Hepatocyte (in vitro differentiated cells): ENCODE measurements around the gene RDH13. TPM values are rescaled to one million over a fixed set of nuclear protein-coding genes. Genes with fewer than 3 reads are reported as not detected.

Source experiments
- DNase-seq: peaks from one replicate; pipeline ENCODE4 v3.0.0-alpha.2; 2016; ENCODE audit warnings: low spot score
- H2AFZ ChIP-seq: fragments of 200-600 bp; sonication (generic); 2 replicates; pipeline ENCODE4 v1.6.0; 2016; ENCODE audit warnings: antibody characterized with exemption, mild to moderate bottlenecking
- H3K27ac ChIP-seq: fragments of 200-600 bp; sonication (generic); 2 replicates; pipeline ENCODE4 v1.5.1; 2016; ENCODE audit warnings: mild to moderate bottlenecking
- H3K27me3 ChIP-seq: fragments of 200-600 bp; sonication (generic); 2 replicates; pipeline ENCODE4 v1.6.1; 2016
- H3K36me3 ChIP-seq: fragments of 200-600 bp; sonication (generic); replicated peaks from 2 replicates; pipeline ENCODE4 v1.5.1; 2016; ENCODE audit warnings: low read depth; ENCODE audit not compliant: insufficient read depth
- H3K4me1 ChIP-seq: fragments of 200-600 bp; sonication (generic); 2 replicates; pipeline ENCODE4 v1.5.1; 2016; ENCODE audit warnings: mild to moderate bottlenecking, moderate library complexity; ENCODE audit not compliant: insufficient read depth
- H3K4me2 ChIP-seq: fragments of 200-600 bp; sonication (generic); 2 replicates; pipeline ENCODE4 v1.6.0; 2016
- H3K4me3 ChIP-seq: fragments of 200-600 bp; sonication (generic); 2 replicates; pipeline ENCODE4 v1.5.1; 2016; ENCODE audit warnings: mild to moderate bottlenecking
- H3K79me2 ChIP-seq: fragments of 200-600 bp; sonication (generic); 2 replicates; pipeline ENCODE4 v1.6.0; 2017; ENCODE audit warnings: mild to moderate bottlenecking
- H3K9me2 ChIP-seq: fragments of 200-600 bp; sonication (generic); replicated peaks from 2 replicates; pipeline ENCODE4 v1.6.0; 2017; ENCODE audit warnings: mild to moderate bottlenecking; ENCODE audit not compliant: insufficient read depth
- H3K9me3 ChIP-seq: fragments of 200-600 bp; sonication (generic); 2 replicates; pipeline ENCODE4 v1.5.1; 2016; ENCODE audit warnings: low read depth, mild to moderate bottlenecking
- H4K20me1 ChIP-seq: fragments of 200-600 bp; sonication (generic); 2 replicates; pipeline ENCODE4 v1.6.0; 2016; ENCODE audit warnings: mild to moderate bottlenecking; ENCODE audit not compliant: insufficient read depth, poor library complexity, severe bottlenecking
- EZH2 ChIP-seq: fragments of 200-600 bp; sonication (generic); IDR thresholded peaks from 2 replicates; pipeline ENCODE4 v1.6.1; 2016; ENCODE audit warnings: antibody characterized with exemption, mild to moderate bottlenecking, borderline replicate concordance
- EZH2phosphoT487 ChIP-seq: fragments of 200-600 bp; sonication (generic); IDR thresholded peaks from one replicate; pipeline ENCODE4 v1.6.1; 2018; ENCODE audit warnings: antibody characterized with exemption, mild to moderate bottlenecking, low read depth, moderate library complexity; ENCODE audit not compliant: unreplicated experiment, severe bottlenecking
- WGBS: methylation state at CpG from one replicate; pipeline ENCODE4 v1.1.6; 2016; ENCODE audit warnings: low lambda C conversion rate; ENCODE audit errors: missing lambda C conversion rate; 5-methylcytosine and 5-hydroxymethylcytosine counted together
- polyA plus RNA-seq: library from polyadenylated mRNA; unstranded; fragments of >200 nt; fragmentation: Nextera tagmentation; extraction: Ambion mirVana; gene quantifications from 2 replicates; pipeline ENCODE4 v1.2.1, GENCODE V29; 2016
- total RNA-seq: library from RNA; depleted of rRNA; stranded (reverse); fragments of >200 nt; gene quantifications from 2 replicates; pipeline ENCODE4 v1.2.3, GENCODE V29; 2014
- TF ChIP-seq, protein P1 (sequence below): fragments of 200-600 bp; sonication (generic); IDR thresholded peaks from 2 replicates; pipeline ENCODE4 v1.5.1; 2016; ENCODE audit warnings: antibody characterized with exemption, mild to moderate bottlenecking; ENCODE audit not compliant: poor library complexity

The RDH13 gene
- total and polyA plus RNA-seq, 2 experiments from 2014 or later, result 17.3 to 17.7 TPM

DNA sequence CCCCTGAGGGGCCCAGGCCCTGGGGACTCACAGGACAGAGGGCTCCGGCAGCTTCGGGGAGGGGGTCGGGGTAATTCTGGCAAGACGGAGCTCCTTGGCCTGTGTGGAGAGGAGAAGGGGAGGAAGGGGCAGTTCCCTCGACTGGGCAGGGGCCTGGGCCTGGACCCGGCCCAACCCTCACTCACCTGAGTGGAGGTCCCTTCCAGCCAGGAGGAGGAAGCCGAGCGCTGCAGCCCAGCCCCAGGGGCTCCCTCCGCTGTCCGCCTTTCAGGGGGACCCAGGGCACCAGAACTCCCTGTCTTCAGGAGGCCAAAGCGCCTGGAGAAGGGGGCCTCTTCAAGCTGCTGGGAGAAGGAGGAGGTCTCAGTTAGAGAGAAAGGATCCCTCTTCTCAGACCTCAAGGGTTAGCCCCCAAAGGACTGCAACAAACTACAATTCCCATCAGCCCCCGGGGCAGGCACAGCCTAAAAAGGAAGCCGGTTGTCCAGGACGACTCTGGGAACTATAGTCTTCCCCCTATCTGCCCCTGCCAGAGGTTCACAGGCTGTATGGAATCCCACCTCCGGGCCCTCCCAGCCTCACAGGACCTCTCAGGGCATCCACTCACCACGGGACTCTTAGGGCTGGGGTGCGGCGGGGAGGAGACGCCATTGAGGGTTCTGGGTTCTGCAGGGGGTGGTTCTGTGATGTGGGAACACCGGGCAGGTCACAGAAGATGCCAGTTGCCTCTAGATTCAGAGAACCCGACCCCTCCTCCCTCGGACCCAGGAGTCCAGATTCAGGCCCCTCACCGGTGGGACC lies 32.5 kb upstream of the RDH13 start:
- no peaks in the 10 kb centered on the region for H3K9me2 ChIP-seq
- no peak overlapping the region for H3K4me2 ChIP-seq
- no peaks in the 10 kb centered on the region for H3K27me3 ChIP-seq
- WGBS, result 89% methylated on average over 19 of the region's 23 CpGs
- DNase-seq, result no peak
- peaks cover 2% of the 10 kb centered on the region for H4K20me1 ChIP-seq
- H3K4me3 ChIP-seq, result no peak overlapping the region
- no peaks in the 10 kb centered on the region for H3K4me1 ChIP-seq
- H3K27ac ChIP-seq, result no peak overlapping the region
- no peak for TF ChIP-seq EZH2
- TF ChIP-seq, protein P1, sequence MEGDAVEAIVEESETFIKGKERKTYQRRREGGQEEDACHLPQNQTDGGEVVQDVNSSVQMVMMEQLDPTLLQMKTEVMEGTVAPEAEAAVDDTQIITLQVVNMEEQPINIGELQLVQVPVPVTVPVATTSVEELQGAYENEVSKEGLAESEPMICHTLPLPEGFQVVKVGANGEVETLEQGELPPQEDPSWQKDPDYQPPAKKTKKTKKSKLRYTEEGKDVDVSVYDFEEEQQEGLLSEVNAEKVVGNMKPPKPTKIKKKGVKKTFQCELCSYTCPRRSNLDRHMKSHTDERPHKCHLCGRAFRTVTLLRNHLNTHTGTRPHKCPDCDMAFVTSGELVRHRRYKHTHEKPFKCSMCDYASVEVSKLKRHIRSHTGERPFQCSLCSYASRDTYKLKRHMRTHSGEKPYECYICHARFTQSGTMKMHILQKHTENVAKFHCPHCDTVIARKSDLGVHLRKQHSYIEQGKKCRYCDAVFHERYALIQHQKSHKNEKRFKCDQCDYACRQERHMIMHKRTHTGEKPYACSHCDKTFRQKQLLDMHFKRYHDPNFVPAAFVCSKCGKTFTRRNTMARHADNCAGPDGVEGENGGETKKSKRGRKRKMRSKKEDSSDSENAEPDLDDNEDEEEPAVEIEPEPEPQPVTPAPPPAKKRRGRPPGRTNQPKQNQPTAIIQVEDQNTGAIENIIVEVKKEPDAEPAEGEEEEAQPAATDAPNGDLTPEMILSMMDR, result no peak
- TF ChIP-seq EZH2phosphoT487, result no peak
- H3K9me3 ChIP-seq, result no peaks in the 10 kb centered on the region
- H3K79me2 ChIP-seq, result no peaks in the 10 kb centered on the region
- no peak overlapping the region for H2AFZ ChIP-seq
- H3K36me3 ChIP-seq, result no peaks in the 10 kb centered on the region

DNA sequence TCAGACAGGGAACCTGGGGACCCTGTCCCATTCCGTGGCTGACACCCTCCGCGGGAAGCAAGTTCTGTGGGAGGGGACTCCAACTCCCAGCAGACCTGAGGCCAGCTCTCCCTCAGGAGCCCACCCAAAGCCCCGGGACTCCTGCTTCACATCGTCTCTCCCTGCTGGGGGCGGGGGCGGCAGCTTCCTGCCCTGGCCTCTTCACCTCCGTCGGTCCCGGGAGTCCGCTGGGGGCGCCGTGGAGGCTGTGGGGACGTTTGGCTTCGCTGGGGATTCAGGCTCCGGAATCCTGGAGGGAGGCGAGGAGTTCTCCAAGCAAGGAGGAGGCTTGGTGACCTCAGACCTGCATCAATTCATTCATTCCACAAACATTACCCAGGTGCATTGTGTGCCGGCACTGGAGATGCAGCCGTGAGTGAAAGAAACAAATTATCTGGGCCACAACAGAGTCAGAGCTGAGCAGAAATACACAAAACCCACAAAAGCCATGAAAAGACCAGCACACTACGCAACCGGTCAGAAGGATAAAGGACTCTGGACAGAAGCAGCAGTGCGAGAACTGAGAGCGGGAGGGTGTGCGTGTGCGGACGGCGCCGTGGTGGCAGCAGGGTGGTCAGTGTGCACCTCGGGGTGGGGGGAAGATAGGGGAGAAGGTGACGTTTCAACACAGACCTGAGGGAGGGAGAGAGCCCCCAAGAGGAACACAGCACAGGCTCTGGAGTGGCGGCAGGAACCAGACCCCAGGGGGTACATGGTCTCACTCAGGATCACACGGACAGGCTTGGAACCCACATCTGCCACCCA lies 31.7 kb upstream of the RDH13 start:
- H4K20me1 ChIP-seq, result no peaks in the 10 kb centered on the region
- no peaks in the 10 kb centered on the region for H3K36me3 ChIP-seq
- H3K9me3 ChIP-seq, result no peaks in the 10 kb centered on the region
- no peaks in the 10 kb centered on the region for H3K79me2 ChIP-seq
- H3K9me2 ChIP-seq, result no peaks in the 10 kb centered on the region
- no peak overlapping the region for H3K4me3 ChIP-seq
- TF ChIP-seq EZH2 (no peak), EZH2phosphoT487 (no peak)
- TF ChIP-seq, protein P1, result no peak
- no peak overlapping the region for H3K4me2 ChIP-seq
- no peak for DNase-seq
- H3K4me1 ChIP-seq, result no peaks in the 10 kb centered on the region
- WGBS, result 92% methylated on average over 32 of the region's 32 CpGs
- H3K27me3 ChIP-seq, result no peaks in the 10 kb centered on the region
- no peak overlapping the region for H2AFZ ChIP-seq
- no peak overlapping the region for H3K27ac ChIP-seq

DNA sequence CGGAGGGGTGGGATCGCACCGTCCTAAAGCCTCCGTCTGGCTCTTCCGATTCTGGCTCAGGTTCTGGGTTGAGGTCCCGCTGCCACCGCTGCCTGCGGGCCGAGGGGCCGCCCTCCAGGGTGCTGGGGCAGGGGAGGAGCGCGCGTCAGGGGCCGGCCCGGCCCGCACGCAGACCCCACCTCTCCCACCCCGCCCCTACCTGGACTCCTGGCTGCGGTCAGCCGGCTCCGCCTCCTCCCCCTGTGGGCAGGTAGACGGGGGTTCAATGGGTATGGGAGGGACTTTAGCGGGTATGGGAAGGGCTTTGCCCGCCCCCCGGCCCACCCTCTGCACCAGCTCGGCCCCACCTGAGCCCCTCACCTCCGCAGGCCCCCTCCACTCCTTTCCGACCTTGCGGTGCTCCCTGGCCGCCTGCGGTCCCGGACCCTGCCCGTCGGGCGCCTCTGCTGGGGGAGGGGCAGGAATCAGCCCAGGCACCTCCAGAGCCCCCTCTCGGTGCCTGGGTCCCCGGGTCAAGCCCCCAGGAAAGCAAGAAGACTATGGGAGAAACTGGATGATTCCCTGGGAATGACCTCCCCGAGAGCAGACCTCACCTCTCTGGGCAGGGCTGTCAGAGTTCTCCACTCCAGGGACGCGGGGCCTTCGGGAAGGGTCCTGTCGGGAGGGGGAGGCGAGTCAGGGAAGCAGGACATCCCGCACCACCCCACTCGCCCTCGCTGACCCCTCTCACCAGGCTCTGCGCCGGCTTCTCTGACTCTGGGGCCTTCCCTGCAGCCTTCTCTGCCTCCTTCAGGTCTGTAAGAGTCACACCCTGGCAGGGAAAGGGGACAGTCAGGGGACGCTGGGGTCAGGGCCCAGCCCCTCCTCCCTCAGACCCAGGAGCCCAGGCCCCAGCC lies 29.7 kb upstream of the RDH13 start:
- no peak for DNase-seq
- Histone ChIP-seq H3K9me2 (no peaks in the 10 kb centered on the region), H3K79me2 (no peaks in the 10 kb centered on the region), H3K36me3 (no peaks in the 10 kb centered on the region), H3K27me3 (no peaks in the 10 kb centered on the region), H3K9me3 (no peaks in the 10 kb centered on the region), H3K27ac (no peak overlapping the region), H4K20me1 (peaks cover 8% of the 10 kb centered on the region), H3K4me3 (no peak overlapping the region), H2AFZ (no peak overlapping the region), H3K4me2 (no peak overlapping the region), H3K4me1 (peaks cover 6% of the 10 kb centered on the region)
- 92% methylated on average over 25 of the region's 49 CpGs for WGBS
- TF ChIP-seq EZH2 (no peak), EZH2phosphoT487 (no peak)
- TF ChIP-seq, protein P1, result no peak
